ENCODE data around the gene EPHB2. TPM values are rescaled to one million over a fixed set of nuclear protein-coding genes. Genes with fewer than 3 reads are reported as not detected.

EPHB2 gene
- total RNA-seq, 1 experiment from 2014 or later, result 18.5 TPM

DNA sequence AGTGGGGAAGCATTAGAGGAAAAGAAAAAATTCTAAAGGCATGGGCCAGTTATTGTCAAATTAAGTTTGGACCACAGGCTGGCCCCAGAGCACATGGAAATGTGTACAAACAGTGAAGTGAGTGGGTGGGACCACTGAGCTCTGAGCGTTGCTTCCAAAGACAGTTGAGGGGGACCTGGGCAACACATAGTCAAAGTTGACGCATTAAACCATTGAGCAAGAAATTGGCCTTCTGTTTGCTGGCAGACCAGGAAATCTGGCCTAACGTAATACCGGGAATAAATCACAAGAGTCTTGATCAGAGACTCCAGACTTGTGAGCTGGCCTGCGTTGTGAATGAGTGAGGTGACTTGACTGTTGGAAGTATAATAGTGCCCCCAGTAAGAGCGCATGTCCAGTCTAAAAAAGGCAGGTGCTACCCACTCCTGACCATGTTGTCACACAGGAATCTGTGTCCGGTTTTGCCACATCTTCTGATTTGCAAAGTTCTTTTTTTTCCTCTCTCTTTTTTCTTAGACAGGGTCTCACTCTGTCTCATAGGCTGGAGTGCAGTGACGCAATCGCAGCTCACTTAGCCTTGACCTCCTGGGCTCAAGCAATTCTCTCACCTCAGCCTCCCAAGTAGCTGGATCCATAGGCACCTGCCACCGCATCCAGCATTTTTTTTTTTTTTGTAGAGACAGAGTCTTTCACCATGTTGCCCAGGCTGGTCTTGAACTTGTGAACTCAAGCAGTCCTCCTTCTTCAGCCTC is 10.7 kb downstream of the EPHB2 start:
- TF ChIP-seq NR1H2 (CRISPR knock-in tag; IDR thresholded peaks at IDR 0.05) (no peak), CREM (CRISPR knock-in tag; IDR thresholded peaks at IDR 0.05) (no peak), ZNF532 (CRISPR knock-in tag; IDR thresholded peaks at IDR 0.05; ENCODE audit: borderline replicate concordance) (no peak), MAX (CRISPR knock-in tag; IDR thresholded peaks at IDR 0.05) (no peak), ZNF396 (CRISPR knock-in tag; IDR thresholded peaks at IDR 0.05; ENCODE audit: borderline replicate concordance) (no peak), SMAD3 (CRISPR knock-in tag; IDR thresholded peaks at IDR 0.05; ENCODE audit: borderline replicate concordance) (no peak), JAZF1 (CRISPR knock-in tag; IDR thresholded peaks at IDR 0.05) (no peak), ESRRA (CRISPR knock-in tag; IDR thresholded peaks at IDR 0.05; ENCODE audit: borderline replicate concordance) (no peak), ELF4 (CRISPR knock-in tag; IDR thresholded peaks at IDR 0.05; ENCODE audit: low read depth) (no peak), CREB1 (CRISPR knock-in tag; IDR thresholded peaks at IDR 0.05) (no peak), ZNF138 (CRISPR knock-in tag; conservative IDR thresholded peaks at IDR 0.05) (no peak), MYBL2 (CRISPR knock-in tag; IDR thresholded peaks at IDR 0.05) (no peak), ZNF219 (CRISPR knock-in tag; IDR thresholded peaks at IDR 0.05; ENCODE audit: borderline replicate concordance) (no peak), TEAD1 (CRISPR knock-in tag; IDR thresholded peaks at IDR 0.05) (no peak), SP1 (CRISPR knock-in tag; conservative IDR thresholded peaks at IDR 0.05) (no peak)
- TF ChIP-seq, protein P1, sequence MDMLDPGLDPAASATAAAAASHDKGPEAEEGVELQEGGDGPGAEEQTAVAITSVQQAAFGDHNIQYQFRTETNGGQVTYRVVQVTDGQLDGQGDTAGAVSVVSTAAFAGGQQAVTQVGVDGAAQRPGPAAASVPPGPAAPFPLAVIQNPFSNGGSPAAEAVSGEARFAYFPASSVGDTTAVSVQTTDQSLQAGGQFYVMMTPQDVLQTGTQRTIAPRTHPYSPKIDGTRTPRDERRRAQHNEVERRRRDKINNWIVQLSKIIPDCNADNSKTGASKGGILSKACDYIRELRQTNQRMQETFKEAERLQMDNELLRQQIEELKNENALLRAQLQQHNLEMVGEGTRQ (CRISPR knock-in tag; IDR thresholded peaks at IDR 0.05), result no peak
- TF ChIP-seq, protein P2, sequence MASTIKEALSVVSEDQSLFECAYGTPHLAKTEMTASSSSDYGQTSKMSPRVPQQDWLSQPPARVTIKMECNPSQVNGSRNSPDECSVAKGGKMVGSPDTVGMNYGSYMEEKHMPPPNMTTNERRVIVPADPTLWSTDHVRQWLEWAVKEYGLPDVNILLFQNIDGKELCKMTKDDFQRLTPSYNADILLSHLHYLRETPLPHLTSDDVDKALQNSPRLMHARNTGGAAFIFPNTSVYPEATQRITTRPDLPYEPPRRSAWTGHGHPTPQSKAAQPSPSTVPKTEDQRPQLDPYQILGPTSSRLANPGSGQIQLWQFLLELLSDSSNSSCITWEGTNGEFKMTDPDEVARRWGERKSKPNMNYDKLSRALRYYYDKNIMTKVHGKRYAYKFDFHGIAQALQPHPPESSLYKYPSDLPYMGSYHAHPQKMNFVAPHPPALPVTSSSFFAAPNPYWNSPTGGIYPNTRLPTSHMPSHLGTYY (CRISPR knock-in tag; IDR thresholded peaks at IDR 0.05), result no peak
- TF ChIP-seq, protein P3, sequence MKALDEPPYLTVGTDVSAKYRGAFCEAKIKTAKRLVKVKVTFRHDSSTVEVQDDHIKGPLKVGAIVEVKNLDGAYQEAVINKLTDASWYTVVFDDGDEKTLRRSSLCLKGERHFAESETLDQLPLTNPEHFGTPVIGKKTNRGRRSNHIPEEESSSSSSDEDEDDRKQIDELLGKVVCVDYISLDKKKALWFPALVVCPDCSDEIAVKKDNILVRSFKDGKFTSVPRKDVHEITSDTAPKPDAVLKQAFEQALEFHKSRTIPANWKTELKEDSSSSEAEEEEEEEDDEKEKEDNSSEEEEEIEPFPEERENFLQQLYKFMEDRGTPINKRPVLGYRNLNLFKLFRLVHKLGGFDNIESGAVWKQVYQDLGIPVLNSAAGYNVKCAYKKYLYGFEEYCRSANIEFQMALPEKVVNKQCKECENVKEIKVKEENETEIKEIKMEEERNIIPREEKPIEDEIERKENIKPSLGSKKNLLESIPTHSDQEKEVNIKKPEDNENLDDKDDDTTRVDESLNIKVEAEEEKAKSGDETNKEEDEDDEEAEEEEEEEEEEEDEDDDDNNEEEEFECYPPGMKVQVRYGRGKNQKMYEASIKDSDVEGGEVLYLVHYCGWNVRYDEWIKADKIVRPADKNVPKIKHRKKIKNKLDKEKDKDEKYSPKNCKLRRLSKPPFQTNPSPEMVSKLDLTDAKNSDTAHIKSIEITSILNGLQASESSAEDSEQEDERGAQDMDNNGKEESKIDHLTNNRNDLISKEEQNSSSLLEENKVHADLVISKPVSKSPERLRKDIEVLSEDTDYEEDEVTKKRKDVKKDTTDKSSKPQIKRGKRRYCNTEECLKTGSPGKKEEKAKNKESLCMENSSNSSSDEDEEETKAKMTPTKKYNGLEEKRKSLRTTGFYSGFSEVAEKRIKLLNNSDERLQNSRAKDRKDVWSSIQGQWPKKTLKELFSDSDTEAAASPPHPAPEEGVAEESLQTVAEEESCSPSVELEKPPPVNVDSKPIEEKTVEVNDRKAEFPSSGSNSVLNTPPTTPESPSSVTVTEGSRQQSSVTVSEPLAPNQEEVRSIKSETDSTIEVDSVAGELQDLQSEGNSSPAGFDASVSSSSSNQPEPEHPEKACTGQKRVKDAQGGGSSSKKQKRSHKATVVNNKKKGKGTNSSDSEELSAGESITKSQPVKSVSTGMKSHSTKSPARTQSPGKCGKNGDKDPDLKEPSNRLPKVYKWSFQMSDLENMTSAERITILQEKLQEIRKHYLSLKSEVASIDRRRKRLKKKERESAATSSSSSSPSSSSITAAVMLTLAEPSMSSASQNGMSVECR (CRISPR knock-in tag; IDR thresholded peaks at IDR 0.05; ENCODE audit: borderline replicate concordance), result no peak
- TF ChIP-seq, protein P4, sequence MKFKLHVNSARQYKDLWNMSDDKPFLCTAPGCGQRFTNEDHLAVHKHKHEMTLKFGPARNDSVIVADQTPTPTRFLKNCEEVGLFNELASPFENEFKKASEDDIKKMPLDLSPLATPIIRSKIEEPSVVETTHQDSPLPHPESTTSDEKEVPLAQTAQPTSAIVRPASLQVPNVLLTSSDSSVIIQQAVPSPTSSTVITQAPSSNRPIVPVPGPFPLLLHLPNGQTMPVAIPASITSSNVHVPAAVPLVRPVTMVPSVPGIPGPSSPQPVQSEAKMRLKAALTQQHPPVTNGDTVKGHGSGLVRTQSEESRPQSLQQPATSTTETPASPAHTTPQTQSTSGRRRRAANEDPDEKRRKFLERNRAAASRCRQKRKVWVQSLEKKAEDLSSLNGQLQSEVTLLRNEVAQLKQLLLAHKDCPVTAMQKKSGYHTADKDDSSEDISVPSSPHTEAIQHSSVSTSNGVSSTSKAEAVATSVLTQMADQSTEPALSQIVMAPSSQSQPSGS (CRISPR knock-in tag; IDR thresholded peaks at IDR 0.05; ENCODE audit: borderline replicate concordance, low read depth), result no peak
- CTCF ChIA-PET, result interaction anchor here (1.8 kb wide), 1 partner anchor 11 kb away, joined by 4 read pairs; no protein-coding TSS in a partner anchor
- Mint-ChIP-seq H3K4me1 (peaks cover 10% of the 10 kb centered on the region), H3K9me3 (no peaks in the 10 kb centered on the region), H3K27ac (no peak overlapping the region), H3K36me3 (no peaks in the 10 kb centered on the region), H3K4me3 (no peak overlapping the region), H3K27me3 (ENCODE audit: low read depth) (no peaks in the 10 kb centered on the region)
- DNase-seq (ENCODE audit: low spot score), result no peak
- POLR2A ChIA-PET, result no interaction called here
- ATAC-seq, result no peak
